ENCODE data around the gene SEC22A. TPM values are rescaled to one million over a fixed set of nuclear protein-coding genes. Genes with fewer than 3 reads are reported as not detected.
"Not testable (repeated sequence)": the region's sequence is repeated elsewhere in the genome, so short reads cannot be mapped to it uniquely, and the experiment has no call there.

Gene SEC22A
- total RNA-seq, 1 experiment from 2014 or later: 42.3 TPM

DNA sequence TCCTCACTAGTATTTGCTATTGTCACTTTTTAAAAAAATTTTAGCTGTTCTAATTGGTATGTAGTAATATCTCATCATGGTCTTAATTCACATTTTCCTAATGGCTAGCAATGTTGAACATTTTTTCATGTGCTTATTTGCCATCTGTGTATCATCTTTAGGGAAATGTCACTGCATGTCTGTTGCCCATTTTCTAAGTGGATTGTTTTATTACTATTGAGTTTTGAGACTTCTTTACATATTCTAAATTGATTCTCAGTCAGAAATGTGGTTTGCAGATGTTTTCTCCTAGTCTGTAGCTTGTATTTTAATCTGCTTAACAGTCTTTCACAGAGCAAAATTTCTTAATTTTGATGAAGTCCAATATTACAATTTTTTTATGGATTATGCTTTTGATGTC, 33.6 kb upstream of the SEC22A start:
- in situ Hi-C loops (cut with HindIII; ENCODE audit: low pct_unique_long_range_greater_than_20kb, low sequenced_read_pairs): no loop called here

DNA sequence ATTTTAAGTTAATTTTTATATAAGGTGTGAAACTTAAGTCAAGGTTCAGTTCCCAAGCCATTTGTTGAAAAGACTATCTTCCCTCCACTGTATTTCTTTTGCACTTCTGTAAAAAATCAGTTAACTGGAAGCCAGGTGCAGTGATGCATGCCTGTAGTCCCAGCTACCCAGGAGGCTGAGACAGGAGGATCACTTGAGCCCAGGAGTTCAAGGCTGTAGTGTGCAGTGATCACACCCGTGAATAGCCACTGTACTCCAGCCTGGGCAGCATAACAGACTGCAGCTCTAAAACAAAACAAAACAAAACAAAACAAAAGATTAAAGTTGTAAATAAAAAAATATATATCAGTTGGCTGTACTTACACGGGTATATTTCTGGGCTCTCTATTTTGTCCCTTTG, 33.1 kb upstream of the SEC22A start:
- in situ Hi-C loops (cut with HindIII; ENCODE audit: low pct_unique_long_range_greater_than_20kb, low sequenced_read_pairs): no loop called here
- DNase-seq (ENCODE audit: low read depth, low spot score): no peak

More for the DNA sequence above, 33.6 kb upstream of the SEC22A start:
- DNase-seq (ENCODE audit: low read depth, low spot score): no peak

- in situ Hi-C loops (cut with HindIII; ENCODE audit: low pct_unique_long_range_greater_than_20kb, low sequenced_read_pairs): no loop called here
- no peak for DNase-seq (ENCODE audit: low read depth, low spot score)
These were observed 32.2 kb upstream of the SEC22A start for GRCh38 chr3:123169492-123169929.

GRCh38 chr3:123169930-123170329, 31.8 kb upstream of the SEC22A start:
- DNase-seq (ENCODE audit: low read depth, low spot score): no peak
- in situ Hi-C loops (cut with HindIII; ENCODE audit: low pct_unique_long_range_greater_than_20kb, low sequenced_read_pairs): no loop called here

DNA sequence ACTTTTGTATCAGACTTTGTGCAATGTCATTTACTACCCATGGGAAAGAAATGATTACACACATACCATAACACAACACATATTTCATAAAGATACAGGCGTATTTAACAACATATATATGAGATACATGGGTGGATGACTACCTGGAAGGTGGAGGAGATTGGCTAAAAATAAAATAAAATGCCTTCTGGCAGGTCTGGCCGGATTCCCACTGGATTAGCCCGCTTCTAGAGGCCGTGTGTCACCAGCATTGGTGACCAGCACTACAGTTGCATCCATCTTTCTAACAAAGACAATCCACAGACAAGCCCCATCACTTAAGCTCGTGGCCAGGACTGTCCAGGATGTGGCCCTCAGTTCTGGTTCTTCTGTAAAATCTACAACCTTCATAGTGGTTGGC, 21.0 kb upstream of the SEC22A start:
- no peak for DNase-seq (ENCODE audit: low read depth, low spot score)
- in situ Hi-C loops (cut with HindIII; ENCODE audit: low pct_unique_long_range_greater_than_20kb, low sequenced_read_pairs): no loop called here

DNA sequence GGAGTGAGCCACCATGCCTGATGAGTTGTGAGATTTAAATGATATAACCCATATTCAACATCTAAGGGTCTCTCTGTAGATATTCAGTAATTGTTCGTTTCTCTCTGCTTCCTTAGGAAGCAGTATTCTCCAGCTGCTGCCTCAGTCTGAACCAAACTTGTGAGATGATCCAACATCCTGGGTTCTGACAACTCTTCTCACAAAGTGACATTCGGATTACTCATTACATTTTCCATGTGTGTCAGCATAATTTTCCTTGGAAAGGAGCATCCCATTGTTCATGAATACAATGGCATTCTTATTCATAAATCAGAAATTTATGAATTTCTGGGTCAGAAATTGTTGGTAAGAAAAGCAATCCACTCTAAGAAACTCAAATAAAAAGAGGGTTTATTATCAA, 15.0 kb upstream of the SEC22A start:
- DNase-seq (ENCODE audit: low read depth, low spot score): no peak
- in situ Hi-C loops (cut with HindIII; ENCODE audit: low pct_unique_long_range_greater_than_20kb, low sequenced_read_pairs): no loop called here

DNA sequence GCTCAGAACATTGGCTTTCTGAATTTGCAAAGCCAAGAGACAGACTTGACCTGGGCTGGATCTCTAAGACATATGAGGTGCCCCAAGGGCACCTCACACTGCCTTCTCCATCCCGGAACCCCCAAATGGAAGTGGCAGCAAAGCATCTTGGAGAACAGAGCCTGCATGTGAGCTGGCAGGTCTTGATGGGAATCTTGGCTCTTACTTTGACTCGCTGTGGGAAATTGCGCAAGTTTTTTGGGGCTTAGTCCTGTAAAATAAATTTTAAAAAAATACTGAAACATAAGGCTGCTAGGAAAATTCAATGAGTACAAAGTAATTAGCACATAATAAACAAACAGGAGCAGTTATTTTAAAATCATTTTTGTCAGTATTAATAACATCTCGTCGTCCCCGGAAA, 13.7 kb upstream of the SEC22A start:
- no peak for DNase-seq (ENCODE audit: low read depth, low spot score)
- in situ Hi-C loops (cut with HindIII; ENCODE audit: low pct_unique_long_range_greater_than_20kb, low sequenced_read_pairs): no loop called here

DNA sequence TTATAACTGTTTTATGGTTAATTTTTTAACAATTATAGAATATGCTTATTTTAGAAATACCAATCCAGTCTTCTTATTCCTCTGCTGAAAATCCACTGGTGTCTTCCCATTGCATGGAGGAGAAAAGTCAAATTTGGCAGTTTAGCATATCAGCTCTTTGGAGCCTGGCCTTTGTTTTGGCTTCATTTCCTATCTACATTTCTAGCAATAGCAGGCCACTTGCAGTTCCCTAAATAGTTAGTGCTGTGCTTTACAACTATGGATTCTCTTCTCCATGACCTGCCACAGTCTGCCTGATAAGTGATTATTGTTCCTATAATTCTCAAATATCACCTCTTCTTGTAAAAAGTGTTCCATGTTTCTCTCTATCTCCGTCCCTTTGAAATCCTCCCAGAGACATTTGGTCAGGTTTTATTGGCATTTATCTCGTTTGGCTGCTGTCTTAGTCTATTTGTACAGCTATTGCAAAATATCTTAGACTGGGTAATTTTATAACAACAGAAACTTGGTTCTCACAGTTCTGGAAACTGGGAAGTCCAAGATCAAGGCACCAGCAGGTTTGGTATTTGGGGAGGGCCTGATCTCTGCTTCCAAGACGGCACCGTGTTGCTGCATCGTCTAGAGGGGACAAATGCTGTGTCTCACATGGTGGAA, 8.2 kb upstream of the SEC22A start:
- DNase-seq (ENCODE audit: low read depth, low spot score): no peak
- in situ Hi-C loops (cut with HindIII; ENCODE audit: low pct_unique_long_range_greater_than_20kb, low sequenced_read_pairs): no loop called here

DNA sequence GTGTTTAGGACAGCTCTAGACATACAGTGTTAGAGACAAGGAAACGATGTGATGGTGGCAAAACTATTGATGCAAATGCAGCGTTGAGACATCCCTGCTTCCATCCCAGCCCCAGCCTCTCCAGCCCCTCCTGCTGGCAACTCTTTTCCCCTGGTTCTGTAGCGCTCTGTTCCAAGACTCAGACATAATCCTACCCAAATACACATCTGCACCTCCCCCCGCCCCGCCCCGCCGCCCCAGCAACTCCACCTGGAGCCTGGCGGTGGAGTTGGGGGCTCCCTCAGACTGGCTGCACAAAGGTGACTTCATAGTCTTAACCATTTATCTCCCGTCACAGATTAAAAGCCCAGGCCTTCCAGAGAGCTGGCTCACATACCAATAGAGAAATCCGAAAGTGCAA, 7.2 kb upstream of the SEC22A start:
- peak; percentile 72 for DNase-seq (ENCODE audit: low read depth, low spot score)
- in situ Hi-C loops (cut with HindIII; ENCODE audit: low pct_unique_long_range_greater_than_20kb, low sequenced_read_pairs): no loop called here

DNA sequence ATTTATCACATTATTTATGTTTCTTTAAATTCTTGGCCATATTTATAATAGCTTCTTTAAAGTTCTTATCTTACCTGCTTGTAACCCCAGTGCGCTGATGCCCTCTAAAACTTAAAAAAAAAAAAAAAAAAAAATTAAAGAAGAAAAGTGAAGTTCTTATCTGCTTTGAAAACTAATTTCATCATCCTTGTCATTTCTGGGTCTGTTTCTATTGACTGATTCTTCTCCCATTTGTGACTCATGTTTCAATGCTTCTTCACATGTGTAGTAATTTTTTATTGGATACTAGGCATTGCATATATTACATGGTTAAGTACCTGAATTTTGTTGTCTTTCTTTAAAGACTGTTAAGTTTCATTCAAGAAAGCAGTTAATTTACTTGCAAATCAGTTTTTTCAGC, 3.4 kb upstream of the SEC22A start:
- in situ Hi-C loops (cut with HindIII; ENCODE audit: low pct_unique_long_range_greater_than_20kb, low sequenced_read_pairs): no loop called here
- DNase-seq (ENCODE audit: low read depth, low spot score): no peak

- in situ Hi-C loops (cut with HindIII; ENCODE audit: low pct_unique_long_range_greater_than_20kb, low sequenced_read_pairs): no loop called here
- DNase-seq (ENCODE audit: low read depth, low spot score): no peak
These were observed 553 bp upstream of the SEC22A start for GRCh38 chr3:123201223-123201556.

DNA sequence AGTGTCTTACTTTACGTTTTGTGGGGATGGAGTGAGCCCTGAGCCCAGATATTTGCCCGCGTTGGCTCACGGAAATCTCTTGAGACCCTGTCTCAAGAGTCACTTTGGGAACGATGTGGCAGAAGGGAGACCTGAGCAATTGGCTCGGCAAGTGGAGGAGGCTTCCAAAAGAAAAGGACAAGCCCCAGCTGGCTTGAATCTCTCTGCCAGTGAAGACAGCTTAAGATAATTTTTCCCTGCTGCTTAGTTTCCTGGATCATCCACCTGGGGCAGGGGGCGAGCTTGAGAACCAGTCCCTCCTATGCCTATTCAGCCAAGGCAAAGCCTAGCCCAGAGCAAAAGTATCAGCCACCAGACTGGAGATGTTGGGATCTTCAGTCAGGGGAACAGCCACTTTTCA, 708 bp downstream of the SEC22A start:
- in situ Hi-C loops (cut with HindIII; ENCODE audit: low pct_unique_long_range_greater_than_20kb, low sequenced_read_pairs): no loop called here
- peak; percentile 11 for DNase-seq (ENCODE audit: low read depth, low spot score)

- in situ Hi-C loops (cut with HindIII; ENCODE audit: low pct_unique_long_range_greater_than_20kb, low sequenced_read_pairs): no loop called here
- no peak for DNase-seq (ENCODE audit: low read depth, low spot score)
These were observed 17.2 kb downstream of the SEC22A start for GRCh38 chr3:123218990-123219389.

DNA sequence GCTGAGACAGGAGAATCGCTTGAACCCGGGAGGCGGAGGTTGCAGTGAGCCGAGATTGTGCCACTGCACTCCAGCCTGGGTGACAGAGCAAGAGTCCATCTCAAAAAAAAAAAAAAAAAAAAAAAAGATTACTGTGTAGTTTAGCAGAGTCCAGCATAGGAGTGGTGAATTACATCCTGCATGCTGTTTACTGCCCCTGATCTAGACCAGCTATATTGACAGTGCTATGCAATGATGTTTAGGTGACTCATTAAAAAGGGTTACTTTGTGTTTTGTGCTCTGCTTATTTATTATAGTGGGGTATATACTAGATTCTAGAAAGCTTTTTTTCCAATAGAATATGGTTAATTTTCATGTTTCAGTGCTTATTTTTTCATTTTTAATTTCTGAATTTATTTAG, 19.6 kb downstream of the SEC22A start:
- in situ Hi-C loops (cut with HindIII; ENCODE audit: low pct_unique_long_range_greater_than_20kb, low sequenced_read_pairs); DNase-seq (ENCODE audit: low read depth, low spot score): not testable (repeated sequence)

- in situ Hi-C loops (cut with HindIII; ENCODE audit: low pct_unique_long_range_greater_than_20kb, low sequenced_read_pairs): no loop called here
- DNase-seq (ENCODE audit: low read depth, low spot score): no peak
These were observed 23.3 kb downstream of the SEC22A start for GRCh38 chr3:123225016-123225415.

DNA sequence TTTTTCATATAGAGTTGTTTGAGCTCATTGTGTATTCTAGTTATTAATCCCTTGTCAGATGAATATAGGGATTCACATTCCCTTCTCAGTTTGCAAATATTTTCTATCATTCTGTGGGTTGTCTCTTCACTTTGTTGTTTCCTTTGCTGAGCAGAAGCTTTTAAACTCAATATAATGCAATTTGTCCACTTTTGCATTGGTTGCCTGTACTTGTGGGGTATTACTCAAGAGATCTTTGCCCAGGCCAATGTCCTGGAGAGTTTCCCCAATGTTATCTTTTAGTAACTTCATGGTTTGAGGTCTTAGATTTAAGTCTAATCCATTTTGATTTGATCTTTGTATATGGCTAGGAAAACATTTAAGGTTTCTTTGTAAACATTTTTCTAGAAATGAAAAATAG, 24.8 kb downstream of the SEC22A start:
- in situ Hi-C loops (cut with HindIII; ENCODE audit: low pct_unique_long_range_greater_than_20kb, low sequenced_read_pairs): no loop called here
- no peak for DNase-seq (ENCODE audit: low read depth, low spot score)

DNA sequence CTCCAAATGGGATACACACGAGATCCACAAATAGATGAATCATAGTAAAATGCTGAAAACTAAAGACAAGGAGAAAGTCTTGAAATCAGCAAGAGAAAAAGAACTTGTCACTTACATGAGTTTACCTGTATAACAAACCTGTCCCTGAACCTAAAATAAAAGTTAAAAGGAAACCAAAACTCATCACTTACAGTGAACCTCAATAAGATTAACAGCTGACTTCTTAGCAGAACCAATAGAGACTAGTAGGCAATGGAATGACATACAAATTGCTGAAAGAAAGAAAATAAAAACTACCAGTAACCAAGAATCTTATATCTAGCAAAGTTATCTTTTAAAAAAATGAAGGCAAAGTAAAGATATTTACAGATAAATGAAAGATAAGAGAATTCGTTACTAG, 27.4 kb downstream of the SEC22A start:
- no peak for DNase-seq (ENCODE audit: low read depth, low spot score)
- in situ Hi-C loops (cut with HindIII; ENCODE audit: low pct_unique_long_range_greater_than_20kb, low sequenced_read_pairs): no loop called here

DNA sequence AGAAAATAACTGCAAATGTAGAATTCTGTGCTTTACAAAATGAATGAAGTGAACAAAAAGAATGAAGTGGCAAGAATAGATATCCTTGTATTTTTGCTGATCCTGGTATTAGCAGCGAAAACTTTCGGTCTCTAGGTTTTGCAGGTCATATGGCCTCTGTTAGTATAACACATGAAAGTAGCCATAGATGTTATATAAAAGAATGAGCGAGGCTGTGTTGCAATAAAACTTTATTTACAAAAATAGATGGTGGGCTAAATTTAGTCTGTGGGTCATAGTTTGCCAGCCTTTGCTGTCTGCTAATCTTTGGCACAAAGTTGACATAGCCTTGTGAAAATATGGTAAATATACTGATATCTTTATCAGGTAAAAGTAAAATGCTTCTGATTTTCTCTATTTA, 35.2 kb downstream of the SEC22A start:
- in situ Hi-C loops (cut with HindIII; ENCODE audit: low pct_unique_long_range_greater_than_20kb, low sequenced_read_pairs): no loop called here
- no peak for DNase-seq (ENCODE audit: low read depth, low spot score)

- DNase-seq (ENCODE audit: low read depth, low spot score); in situ Hi-C loops (cut with HindIII; ENCODE audit: low pct_unique_long_range_greater_than_20kb, low sequenced_read_pairs): not testable (repeated sequence)
These were observed 37.4 kb downstream of the SEC22A start for GRCh38 chr3:123239186-123239585.

- in situ Hi-C loops (cut with HindIII; ENCODE audit: low pct_unique_long_range_greater_than_20kb, low sequenced_read_pairs): no loop called here
- no peak for DNase-seq (ENCODE audit: low read depth, low spot score)
These were observed 38.0 kb downstream of the SEC22A start for GRCh38 chr3:123239756-123240155.

Data from SK-MEL-5 (cell line).